IPS-18c (cell line): ENCODE results near the gene IL4R.

Experiments
- H3K4me3 ChIP-seq: 2 replicates; pipeline ENCODE4 v1.7.0; 2013; ENCODE audit warnings: low read depth, mild to moderate bottlenecking, low read length, moderate library complexity; ENCODE audit not compliant: insufficient read depth
- H3K9me3 ChIP-seq: one replicate; pipeline ENCODE4 v1.6.1; 2013; ENCODE audit warnings: mild to moderate bottlenecking, low read length, moderate library complexity; ENCODE audit not compliant: control insufficient read depth, insufficient read depth

The IL4R gene

DNA sequence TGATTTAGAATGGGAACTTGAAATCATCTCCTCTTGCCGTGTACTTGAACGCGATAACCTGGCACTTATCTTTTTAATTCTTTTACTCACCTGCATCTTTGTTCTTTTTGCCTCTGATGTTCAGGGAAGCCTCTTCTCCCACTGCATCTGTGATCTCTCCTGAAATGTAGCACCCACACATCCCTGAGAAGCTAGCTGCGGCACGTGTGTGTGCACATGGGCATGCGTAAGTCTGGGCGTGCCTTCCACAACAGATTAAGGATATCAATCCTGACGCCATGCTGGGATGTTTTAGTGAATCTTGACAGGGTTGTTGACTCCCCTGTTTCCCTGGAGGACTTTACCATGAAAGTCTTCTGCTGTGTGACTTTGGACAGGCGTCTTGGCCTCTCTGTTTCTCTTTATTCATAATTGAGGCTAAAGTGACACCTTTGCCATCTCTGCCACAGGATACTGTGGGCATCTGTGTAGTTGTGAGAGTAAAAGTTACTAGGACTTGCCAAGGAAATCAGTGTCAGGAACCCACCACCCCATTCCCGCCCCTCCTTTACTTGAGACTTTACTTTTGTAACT lies 20.5 kb downstream of the IL4R start:
- no peak overlapping the region for H3K4me3 ChIP-seq

DNA sequence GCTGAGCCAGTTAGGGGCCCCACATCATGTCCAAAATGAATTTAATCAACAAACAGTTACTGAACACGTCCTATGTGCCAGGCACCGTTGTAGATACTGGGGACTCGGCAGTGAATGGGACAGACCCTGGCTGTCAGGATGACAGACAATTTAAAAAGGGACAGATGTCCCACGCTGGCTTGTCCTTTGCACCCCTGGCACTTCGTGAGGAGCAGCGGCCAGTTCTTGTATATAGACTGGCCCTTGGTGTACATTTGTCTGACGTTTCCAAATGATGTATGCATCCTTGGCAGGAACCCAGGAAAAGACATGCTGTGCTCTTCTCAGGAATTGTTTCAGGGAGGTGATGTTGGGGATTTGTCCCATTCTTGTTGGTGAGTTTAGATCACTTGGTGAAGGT lies 21.1 kb downstream of the IL4R start:
- Histone ChIP-seq H3K9me3 (peaks cover 2% of the 10 kb centered on the region), H3K4me3 (no peak overlapping the region)

More for the DNA sequence above, 20.5 kb downstream of the IL4R start:
- no peaks in the 10 kb centered on the region for H3K9me3 ChIP-seq

DNA sequence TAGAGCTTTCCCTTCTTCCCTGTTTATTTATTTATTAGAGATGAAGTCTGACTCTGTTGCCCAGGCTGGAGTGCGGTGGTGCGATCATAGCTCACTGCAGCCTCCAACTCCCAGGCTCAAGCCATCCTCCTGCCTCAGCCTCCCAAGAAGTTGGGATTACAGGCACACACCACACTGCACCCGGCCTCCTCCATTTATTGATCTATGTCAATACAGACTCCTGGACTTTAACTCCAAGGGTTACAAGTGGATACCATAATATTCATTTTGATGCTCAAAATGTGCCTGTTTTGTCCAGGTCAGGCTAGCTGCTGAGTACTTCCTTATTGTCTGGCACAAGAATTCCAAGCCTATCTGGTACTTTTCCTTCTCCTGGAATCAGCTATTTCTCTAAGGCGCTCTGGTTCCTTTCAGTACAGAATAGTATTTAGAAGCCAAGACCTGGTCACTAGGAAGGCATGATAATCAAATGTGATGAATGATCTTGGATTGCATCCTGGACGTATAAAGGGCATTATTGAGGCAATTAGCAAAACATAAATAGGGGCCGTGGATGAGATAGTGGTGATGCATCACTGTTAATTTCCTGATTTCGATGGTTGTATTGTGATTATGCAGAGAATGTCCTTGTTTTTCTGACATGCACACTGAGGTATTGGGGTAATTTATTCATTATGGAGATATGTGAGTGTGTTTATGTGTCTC lies 21.7 kb downstream of the IL4R start:
- no peak overlapping the region for H3K4me3 ChIP-seq
- peaks cover 2% of the 10 kb centered on the region for H3K9me3 ChIP-seq

- Histone ChIP-seq H3K9me3 (peaks cover 2% of the 10 kb centered on the region), H3K4me3 (no peak overlapping the region)
Measured at GRCh38 chr16:27337024-27337423, 23.2 kb downstream of the IL4R start.

- no peak overlapping the region for H3K4me3 ChIP-seq
- peaks cover 2% of the 10 kb centered on the region for H3K9me3 ChIP-seq
Measured at GRCh38 chr16:27339180-27339579, 25.4 kb downstream of the IL4R start.

DNA sequence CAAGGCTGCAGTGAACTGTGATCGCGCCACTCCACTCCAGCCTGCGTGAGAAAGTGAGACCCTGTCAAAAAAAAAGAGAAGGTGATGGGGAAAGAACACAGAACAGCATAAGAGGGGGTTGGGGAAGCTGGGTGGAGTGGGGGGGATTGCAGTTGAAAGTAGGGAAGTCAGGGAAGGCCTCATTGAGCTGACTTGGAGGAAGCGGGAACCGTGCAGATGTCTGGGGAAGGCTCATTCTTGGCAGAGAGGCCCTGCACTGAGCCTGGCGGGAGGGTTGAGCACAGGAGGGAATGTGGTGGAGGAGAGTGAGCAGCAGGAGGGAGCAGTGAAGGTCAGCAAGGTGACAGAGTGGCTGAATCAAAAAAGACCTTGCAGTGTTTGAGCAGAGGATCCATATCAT lies 26.9 kb downstream of the IL4R start:
- H3K4me3 ChIP-seq: no peak overlapping the region
- H3K9me3 ChIP-seq: peaks cover 2% of the 10 kb centered on the region

DNA sequence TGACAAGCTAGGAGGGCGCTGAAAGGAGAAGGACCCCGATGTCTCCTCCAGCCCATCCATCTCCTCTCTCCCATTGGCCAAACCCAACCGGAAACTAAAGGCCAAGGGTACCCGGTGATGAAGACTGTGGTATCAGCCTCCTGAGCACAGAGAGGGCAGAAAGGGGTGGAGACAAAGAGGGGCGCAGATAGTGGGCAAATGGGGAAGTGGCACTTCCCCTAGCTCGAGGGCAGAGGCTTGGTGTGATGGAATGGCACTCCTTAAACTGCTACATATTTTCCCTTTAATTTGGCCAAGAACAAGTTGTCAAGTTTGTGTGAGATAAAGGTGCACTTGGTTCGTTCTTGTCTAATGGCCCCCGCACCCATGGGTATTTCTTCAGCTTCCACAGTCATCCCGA lies 27.8 kb downstream of the IL4R start:
- no peak overlapping the region for H3K4me3 ChIP-seq
- peaks cover 2% of the 10 kb centered on the region for H3K9me3 ChIP-seq

GRCh38 chr16:27341971-27342370 lies 28.2 kb downstream of the IL4R start:
- no peak overlapping the region for H3K4me3 ChIP-seq
- H3K9me3 ChIP-seq: peaks cover 2% of the 10 kb centered on the region

DNA sequence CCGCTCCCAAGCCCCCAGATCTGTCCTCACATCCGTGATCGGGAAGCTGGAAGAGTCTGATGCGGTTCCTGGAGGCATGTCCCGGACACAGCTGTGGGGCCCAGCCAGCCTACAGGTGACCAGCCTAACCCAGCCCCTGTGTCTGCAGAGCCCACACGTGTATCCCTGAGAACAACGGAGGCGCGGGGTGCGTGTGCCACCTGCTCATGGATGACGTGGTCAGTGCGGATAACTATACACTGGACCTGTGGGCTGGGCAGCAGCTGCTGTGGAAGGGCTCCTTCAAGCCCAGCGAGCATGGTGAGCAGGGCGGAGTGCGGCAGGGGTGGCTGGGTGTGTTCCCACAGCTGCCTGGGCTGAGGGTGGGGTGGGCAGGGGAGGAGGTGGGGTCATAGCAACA lies 30.9 kb downstream of the IL4R start:
- H3K4me3 ChIP-seq: no peak overlapping the region
- H3K9me3 ChIP-seq: no peaks in the 10 kb centered on the region

GRCh38 chr16:27345201-27345600 lies 31.4 kb downstream of the IL4R start:
- H3K9me3 ChIP-seq: no peaks in the 10 kb centered on the region

GRCh38 chr16:27346819-27347218 lies 33.0 kb downstream of the IL4R start:
- Histone ChIP-seq H3K9me3 (no peaks in the 10 kb centered on the region), H3K4me3 (no peak overlapping the region)

More at GRCh38 chr16:27345201-27345600, 31.4 kb downstream of the IL4R start:
- H3K4me3 ChIP-seq: no peak overlapping the region

- H3K9me3 ChIP-seq: no peaks in the 10 kb centered on the region
- H3K4me3 ChIP-seq: no peak overlapping the region
Measured at GRCh38 chr16:27347930-27348685, 34.3 kb downstream of the IL4R start.

DNA sequence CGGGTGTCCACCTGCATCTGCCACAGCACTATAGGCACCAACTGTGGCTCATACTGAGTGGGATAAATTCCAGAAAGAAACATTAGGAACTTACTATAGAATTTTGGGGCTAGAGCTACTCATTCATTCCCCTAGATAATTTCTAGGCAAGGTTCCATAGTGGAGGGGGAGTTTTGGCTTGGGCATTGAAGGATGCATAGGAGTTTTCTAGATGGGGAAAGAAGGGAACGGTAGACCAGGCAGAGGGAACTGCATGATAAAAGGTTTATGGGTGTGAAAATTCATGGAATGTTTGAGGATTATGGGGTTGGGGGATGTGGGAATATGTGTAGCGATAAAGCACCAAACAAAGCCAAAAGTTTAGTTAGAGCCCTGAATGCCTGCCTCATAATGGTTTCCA lies 35.5 kb downstream of the IL4R start:
- Histone ChIP-seq H3K9me3 (no peaks in the 10 kb centered on the region), H3K4me3 (no peak overlapping the region)

GRCh38 chr16:27350006-27350405 lies 36.2 kb downstream of the IL4R start:
- H3K4me3 ChIP-seq: no peak overlapping the region
- H3K9me3 ChIP-seq: no peaks in the 10 kb centered on the region

GRCh38 chr16:27351989-27352388 lies 38.2 kb downstream of the IL4R start:
- Histone ChIP-seq H3K4me3 (no peak overlapping the region), H3K9me3 (no peaks in the 10 kb centered on the region)

- no peaks in the 10 kb centered on the region for H3K9me3 ChIP-seq
- no peak overlapping the region for H3K4me3 ChIP-seq
Measured at GRCh38 chr16:27353853-27354252, 40.1 kb downstream of the IL4R start.

- Histone ChIP-seq H3K4me3 (no peak overlapping the region), H3K9me3 (no peaks in the 10 kb centered on the region)
Measured at GRCh38 chr16:27355610-27356009, 41.8 kb downstream of the IL4R start.

- Histone ChIP-seq H3K9me3 (no peaks in the 10 kb centered on the region), H3K4me3 (no peak overlapping the region)
Measured at GRCh38 chr16:27356794-27357193, 43.0 kb downstream of the IL4R start.
